Measurements from ENCODE around the gene ARFGAP1. TPM values are rescaled to one million over a fixed set of nuclear protein-coding genes. Genes with fewer than 3 reads are reported as not detected.

The ARFGAP1 gene
- total RNA-seq, 2 donors from 2014 or later, result 108 to 128 TPM

DNA sequence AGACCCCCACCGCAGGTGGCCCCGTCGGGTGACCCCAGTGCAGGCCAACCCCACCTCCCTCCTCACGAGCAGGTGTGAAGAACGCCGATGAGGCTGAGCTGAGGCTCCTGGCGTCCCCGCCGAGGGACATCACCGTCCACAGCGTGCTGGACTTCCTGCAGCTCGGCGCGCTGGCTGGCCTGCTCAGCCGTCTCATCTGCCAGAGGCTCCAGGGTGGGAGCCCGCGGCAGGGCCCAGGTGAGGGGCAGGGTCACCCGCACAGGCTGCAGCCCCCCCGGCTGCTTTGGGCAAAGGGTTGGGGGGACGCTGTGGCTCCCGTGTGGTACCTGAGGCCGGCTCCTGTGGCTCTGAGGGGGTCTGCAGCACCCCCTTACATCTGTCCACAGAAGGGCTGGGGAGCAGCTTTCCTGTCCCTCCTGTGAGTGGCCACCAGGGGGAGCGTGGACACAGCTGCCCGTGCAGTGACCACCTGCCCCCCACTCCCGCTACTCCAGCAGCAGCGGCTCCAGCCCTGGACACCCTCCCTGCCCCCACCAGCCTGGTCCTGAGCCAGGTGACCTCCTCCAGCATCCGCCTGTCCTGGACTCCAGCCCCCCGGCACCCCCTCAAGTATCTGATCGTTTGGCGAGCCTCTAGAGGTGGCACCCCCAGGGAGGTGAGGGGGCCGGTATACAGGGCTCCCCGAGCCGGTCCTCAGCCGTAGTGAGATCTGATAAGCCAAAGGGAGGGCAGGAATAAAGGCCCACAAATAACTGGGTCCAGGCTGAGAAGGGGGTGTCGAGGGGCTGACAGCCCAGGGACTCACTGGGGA is 36.9 kb downstream of the ARFGAP1 start:
- Mint-ChIP-seq H3K4me3 (no peak overlapping the region), H3K27ac (no peak overlapping the region), H3K4me1 (no peaks in the 10 kb centered on the region), H3K27me3 (peaks cover 4% of the 10 kb centered on the region), H3K36me3 (ENCODE audit: low read depth) (no peaks in the 10 kb centered on the region)
- no peaks in the 10 kb centered on the region for H3K9me3 ChIP-seq (ENCODE audit: control insufficient read depth, low read length, poor library complexity, severe bottlenecking)
- DNase-seq, result no peak
- ATAC-seq, result peak; percentile 30

GRCh38 chr20:63310265-63310991 is 37.8 kb downstream of the ARFGAP1 start:
- H3K9me3 ChIP-seq (ENCODE audit: control insufficient read depth, low read length, poor library complexity, severe bottlenecking), result no peaks in the 10 kb centered on the region
- H3K27ac Mint-ChIP-seq, result no peak overlapping the region
- no peak for DNase-seq

GRCh38 chr20:63311186-63311832 is 38.7 kb downstream of the ARFGAP1 start:
- Mint-ChIP-seq H3K36me3 (ENCODE audit: low read depth) (no peaks in the 10 kb centered on the region), H3K4me3 (no peak overlapping the region), H3K27ac (no peak overlapping the region), H3K27me3 (peaks cover 10% of the 10 kb centered on the region), H3K4me1 (no peaks in the 10 kb centered on the region)
- DNase-seq (no peak), ATAC-seq (no peak)
- H3K9me3 ChIP-seq (ENCODE audit: control insufficient read depth, low read length, poor library complexity, severe bottlenecking), result no peaks in the 10 kb centered on the region

More at GRCh38 chr20:63310265-63310991, 37.8 kb downstream of the ARFGAP1 start:
- no peak for ATAC-seq
- no peaks in the 10 kb centered on the region for H3K4me1 Mint-ChIP-seq
- no peaks in the 10 kb centered on the region for H3K36me3 Mint-ChIP-seq (ENCODE audit: low read depth)
- peaks cover 6% of the 10 kb centered on the region for H3K27me3 Mint-ChIP-seq
- H3K4me3 Mint-ChIP-seq, result peak overlapping the region; percentile 36

DNA sequence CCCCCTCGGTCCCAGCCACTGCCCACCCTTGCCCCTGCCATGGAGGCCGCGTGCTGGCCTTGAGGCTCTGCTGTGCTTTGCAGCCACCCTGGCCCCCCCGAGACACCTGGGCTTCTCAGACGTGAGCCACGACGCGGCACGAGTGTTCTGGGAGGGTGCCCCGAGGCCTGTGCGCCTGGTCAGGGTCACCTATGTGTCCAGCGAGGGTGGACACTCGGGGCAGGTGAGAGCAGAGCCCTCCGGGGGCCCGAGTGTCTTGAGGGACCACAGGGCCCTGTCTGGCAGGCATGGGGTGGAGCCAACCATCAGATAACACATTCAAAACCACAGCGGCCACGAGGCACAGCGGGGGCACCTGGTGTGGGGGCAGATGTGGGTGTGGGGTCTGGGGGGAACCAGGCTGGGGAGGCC is 39.2 kb downstream of the ARFGAP1 start:
- Mint-ChIP-seq H3K36me3 (ENCODE audit: low read depth) (no peaks in the 10 kb centered on the region), H3K27ac (no peak overlapping the region), H3K27me3 (peaks cover 10% of the 10 kb centered on the region), H3K4me1 (no peaks in the 10 kb centered on the region), H3K4me3 (no peak overlapping the region)
- no peak for ATAC-seq
- H3K9me3 ChIP-seq (ENCODE audit: control insufficient read depth, low read length, poor library complexity, severe bottlenecking), result no peaks in the 10 kb centered on the region
- no peak for DNase-seq

DNA sequence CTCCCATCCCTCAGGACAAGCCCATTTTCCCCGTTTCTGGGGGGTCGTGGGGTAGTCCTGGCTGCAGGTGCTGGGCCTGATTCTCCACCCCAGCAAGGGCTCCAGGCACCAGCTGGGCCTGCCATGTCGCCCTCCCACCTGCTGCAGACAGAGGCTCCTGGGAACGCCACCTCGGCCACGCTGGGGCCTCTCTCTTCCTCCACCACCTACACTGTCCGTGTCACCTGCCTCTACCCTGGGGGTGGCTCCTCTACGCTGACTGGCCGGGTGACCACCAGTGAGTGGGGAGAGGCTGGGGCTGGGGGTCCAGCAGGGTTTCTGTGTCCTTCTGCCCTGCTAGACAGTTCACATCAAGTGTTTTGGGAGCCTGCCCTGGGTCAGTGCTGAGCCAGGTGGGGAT is 39.7 kb downstream of the ARFGAP1 start:
- Mint-ChIP-seq H3K27me3 (peaks cover 10% of the 10 kb centered on the region), H3K4me1 (no peaks in the 10 kb centered on the region), H3K27ac (no peak overlapping the region), H3K36me3 (ENCODE audit: low read depth) (no peaks in the 10 kb centered on the region), H3K4me3 (no peak overlapping the region)
- ATAC-seq, result no peak
- no peak for DNase-seq
- H3K9me3 ChIP-seq (ENCODE audit: control insufficient read depth, low read length, poor library complexity, severe bottlenecking), result no peaks in the 10 kb centered on the region

DNA sequence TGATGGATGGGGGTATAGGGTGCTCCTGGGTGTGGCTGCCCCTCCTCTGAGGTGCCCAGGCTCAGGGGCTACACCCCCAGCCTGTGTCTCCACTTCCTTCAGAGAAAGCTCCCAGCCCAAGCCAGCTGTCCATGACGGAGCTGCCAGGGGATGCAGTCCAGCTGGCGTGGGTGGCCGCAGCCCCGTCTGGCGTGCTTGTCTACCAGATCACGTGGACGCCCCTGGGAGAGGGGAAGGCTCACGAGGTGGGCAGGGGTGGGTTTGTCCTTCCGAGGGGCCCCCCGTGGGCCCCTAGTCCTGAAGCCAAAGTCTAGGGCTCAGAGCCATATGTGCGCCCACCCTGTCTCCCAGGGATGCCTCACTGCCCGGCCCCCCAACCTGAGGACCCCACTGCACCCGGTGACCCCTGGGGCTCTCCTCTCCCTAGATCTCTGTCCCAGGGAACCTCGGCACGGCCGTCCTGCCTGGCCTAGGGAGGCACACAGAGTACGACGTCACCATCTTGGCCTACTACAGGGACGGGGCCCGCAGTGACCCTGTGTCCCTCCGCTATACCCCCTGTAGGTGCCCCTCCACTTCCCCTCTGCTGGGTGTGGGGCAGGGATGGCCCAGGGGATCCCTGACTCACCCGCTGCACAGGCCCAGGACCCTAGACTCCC is 40.2 kb downstream of the ARFGAP1 start:
- DNase-seq (no peak), ATAC-seq (no peak)
- H3K9me3 ChIP-seq (ENCODE audit: control insufficient read depth, low read length, poor library complexity, severe bottlenecking), result no peaks in the 10 kb centered on the region
- Mint-ChIP-seq H3K36me3 (ENCODE audit: low read depth) (no peaks in the 10 kb centered on the region), H3K27me3 (peaks cover 10% of the 10 kb centered on the region), H3K4me1 (no peaks in the 10 kb centered on the region), H3K27ac (no peak overlapping the region), H3K4me3 (no peak overlapping the region)

DNA sequence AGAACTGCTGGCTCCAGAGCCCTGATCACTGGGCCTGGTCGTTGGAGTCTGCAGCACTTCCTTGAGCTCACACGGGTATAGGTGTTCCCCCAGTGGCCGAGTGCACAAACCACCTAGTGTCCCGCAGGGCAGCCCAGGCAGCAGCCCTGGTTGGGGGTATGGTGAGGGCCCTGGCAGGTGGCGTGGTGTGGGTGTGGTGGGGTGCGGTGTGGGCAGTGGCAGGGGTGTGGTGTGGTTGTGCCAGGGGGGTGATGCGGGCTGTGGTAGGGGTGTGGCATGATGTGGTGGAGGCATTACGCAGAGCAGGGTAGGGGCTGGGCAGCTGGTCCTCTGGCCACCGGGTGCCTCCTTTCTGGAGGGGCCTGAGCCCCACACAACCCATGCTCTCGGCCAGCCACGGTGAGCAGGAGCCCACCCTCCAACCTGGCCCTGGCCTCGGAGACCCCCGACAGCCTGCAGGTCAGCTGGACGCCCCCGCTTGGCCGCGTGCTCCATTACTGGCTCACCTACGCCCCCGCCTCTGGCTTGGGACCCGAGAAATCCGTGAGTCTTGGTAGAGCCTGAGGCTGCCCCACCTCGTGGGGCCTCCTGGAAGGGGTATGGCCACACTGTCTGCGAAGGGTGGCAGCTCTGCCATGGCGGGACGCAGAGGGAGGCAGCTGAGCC is 40.9 kb downstream of the ARFGAP1 start:
- no peak overlapping the region for H3K27ac Mint-ChIP-seq
- DNase-seq (no peak), ATAC-seq (no peak)
- H3K27me3 Mint-ChIP-seq, result peaks cover 10% of the 10 kb centered on the region
- H3K4me1 Mint-ChIP-seq, result no peaks in the 10 kb centered on the region
- no peak overlapping the region for H3K4me3 Mint-ChIP-seq
- no peaks in the 10 kb centered on the region for H3K9me3 ChIP-seq (ENCODE audit: control insufficient read depth, low read length, poor library complexity, severe bottlenecking)
- H3K36me3 Mint-ChIP-seq (ENCODE audit: low read depth), result no peaks in the 10 kb centered on the region

DNA sequence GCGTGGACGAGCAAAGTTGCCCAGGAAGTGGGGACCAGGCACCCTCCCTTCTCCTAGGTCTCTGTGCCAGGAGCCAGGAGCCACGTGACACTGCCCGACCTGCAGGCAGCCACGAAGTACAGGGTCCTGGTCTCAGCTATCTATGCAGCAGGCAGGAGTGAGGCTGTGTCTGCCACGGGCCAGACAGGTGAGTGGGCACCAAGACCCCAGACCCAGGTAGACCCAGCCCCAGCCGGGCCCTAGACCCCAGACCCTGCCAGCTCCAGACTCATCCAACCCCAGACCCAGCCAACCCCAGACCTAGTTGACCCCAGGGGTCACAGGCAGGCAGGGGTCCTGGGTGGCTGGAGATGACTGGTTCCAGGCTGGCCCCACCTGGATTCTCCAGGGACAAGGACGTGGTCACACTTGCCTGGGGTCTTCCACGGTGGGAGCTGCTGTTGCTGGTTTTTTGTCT is 41.4 kb downstream of the ARFGAP1 start:
- peaks cover 10% of the 10 kb centered on the region for H3K27me3 Mint-ChIP-seq
- DNase-seq (no peak), ATAC-seq (no peak)
- no peak overlapping the region for H3K27ac Mint-ChIP-seq
- H3K4me1 Mint-ChIP-seq, result no peaks in the 10 kb centered on the region
- H3K36me3 Mint-ChIP-seq (ENCODE audit: low read depth), result no peaks in the 10 kb centered on the region
- no peak overlapping the region for H3K4me3 Mint-ChIP-seq
- no peaks in the 10 kb centered on the region for H3K9me3 ChIP-seq (ENCODE audit: control insufficient read depth, low read length, poor library complexity, severe bottlenecking)

DNA sequence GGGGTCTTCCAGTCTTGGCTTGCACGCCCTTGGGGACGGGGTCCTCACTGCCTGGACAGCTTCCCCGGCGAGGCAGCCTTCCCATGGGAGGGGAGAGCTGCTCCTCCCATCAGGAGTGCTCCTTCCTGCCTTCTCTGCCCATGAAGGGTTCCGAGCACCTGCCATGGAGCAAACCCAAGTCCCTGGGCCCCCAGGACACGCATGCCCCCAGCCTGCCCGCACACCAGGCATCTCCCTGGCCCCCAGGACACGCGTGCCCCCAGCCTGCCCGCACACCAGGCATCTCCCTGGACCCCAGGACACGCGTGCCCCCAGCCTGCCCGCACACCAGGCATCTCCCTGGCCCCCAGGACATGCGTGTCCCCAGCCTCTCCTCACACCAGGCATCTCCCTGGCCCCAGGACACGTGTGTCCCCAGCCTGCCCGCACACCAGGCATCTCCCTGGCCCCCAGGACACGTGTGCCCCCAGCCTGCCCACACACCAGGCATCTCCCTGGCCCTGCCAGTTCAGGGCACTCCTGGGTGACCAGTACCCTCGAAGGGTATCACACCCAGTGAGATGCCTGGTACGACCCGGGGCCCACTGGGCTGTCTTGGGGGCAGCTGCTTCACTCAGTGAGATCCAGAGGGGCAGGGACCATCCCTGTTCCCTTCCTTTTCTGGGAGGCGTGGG is 42.1 kb downstream of the ARFGAP1 start:
- no peaks in the 10 kb centered on the region for H3K9me3 ChIP-seq (ENCODE audit: control insufficient read depth, low read length, poor library complexity, severe bottlenecking)
- H3K4me3 Mint-ChIP-seq, result no peak overlapping the region
- no peak overlapping the region for H3K27ac Mint-ChIP-seq
- H3K4me1 Mint-ChIP-seq, result no peaks in the 10 kb centered on the region
- H3K36me3 Mint-ChIP-seq (ENCODE audit: low read depth), result no peaks in the 10 kb centered on the region
- peak in 1 of 3 donors; percentile 3 for DNase-seq
- peaks cover 8% of the 10 kb centered on the region for H3K27me3 Mint-ChIP-seq
- ATAC-seq, result no peak

GRCh38 chr20:63315240-63315689 is 42.7 kb downstream of the ARFGAP1 start:
- Mint-ChIP-seq H3K4me3 (no peak overlapping the region), H3K27ac (no peak overlapping the region), H3K4me1 (no peaks in the 10 kb centered on the region), H3K27me3 (peaks cover 6% of the 10 kb centered on the region), H3K36me3 (ENCODE audit: low read depth) (no peaks in the 10 kb centered on the region)
- ATAC-seq, result no peak
- no peaks in the 10 kb centered on the region for H3K9me3 ChIP-seq (ENCODE audit: control insufficient read depth, low read length, poor library complexity, severe bottlenecking)
- DNase-seq, result peak in 1 of 3 donors; percentile 15

- DNase-seq, result peak in 1 of 3 donors; percentile 8
- Mint-ChIP-seq H3K27ac (no peak overlapping the region), H3K4me1 (no peaks in the 10 kb centered on the region), H3K36me3 (ENCODE audit: low read depth) (no peaks in the 10 kb centered on the region), H3K4me3 (no peak overlapping the region), H3K27me3 (peaks cover 6% of the 10 kb centered on the region)
- no peaks in the 10 kb centered on the region for H3K9me3 ChIP-seq (ENCODE audit: control insufficient read depth, low read length, poor library complexity, severe bottlenecking)
- no peak for ATAC-seq
These were observed 43.3 kb downstream of the ARFGAP1 start for GRCh38 chr20:63315731-63316491.
